Kasumi-1 (cell line): ENCODE data around the gene NPY4R2.
"Not testable (repeated sequence)": the region's sequence is repeated elsewhere in the genome, so short reads cannot be mapped to it uniquely, and the experiment has no call there.

Experiments used
- DNase-seq, 2 experiments: peaks; one replicate each; lab custom pipeline; 2025; lab: John Stamatoyannopoulos, UW

The NPY4R2 gene, protein sequence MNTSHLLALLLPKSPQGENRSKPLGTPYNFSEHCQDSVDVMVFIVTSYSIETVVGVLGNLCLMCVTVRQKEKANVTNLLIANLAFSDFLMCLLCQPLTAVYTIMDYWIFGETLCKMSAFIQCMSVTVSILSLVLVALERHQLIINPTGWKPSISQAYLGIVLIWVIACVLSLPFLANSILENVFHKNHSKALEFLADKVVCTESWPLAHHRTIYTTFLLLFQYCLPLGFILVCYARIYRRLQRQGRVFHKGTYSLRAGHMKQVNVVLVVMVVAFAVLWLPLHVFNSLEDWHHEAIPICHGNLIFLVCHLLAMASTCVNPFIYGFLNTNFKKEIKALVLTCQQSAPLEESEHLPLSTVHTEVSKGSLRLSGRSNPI

DNA sequence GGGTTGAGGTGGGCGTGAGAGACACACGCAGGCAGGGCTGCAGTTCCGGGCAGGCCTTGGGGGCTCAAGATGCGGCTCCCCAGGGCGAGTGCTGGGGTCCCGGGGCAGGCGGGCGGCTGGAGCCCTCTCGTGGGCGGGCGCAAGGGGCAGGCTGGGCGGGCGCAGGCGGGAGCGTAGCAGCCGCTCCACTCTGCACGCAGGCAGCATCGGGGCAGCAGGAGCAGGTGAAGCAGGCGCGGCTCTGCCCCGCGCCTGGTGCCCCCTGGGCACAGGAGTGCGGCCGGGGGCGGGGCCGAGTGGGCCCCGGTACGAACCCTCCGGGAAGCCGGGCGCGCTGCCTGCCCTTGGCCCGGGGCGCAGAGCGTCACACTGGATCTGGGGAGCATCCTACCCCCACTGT, at the start of gene NPY4R2:
TSS of gene NPY4R2 (plus strand) at position 188 of the 400 bp plus-strand sequence. CDS start 3,326 bp downstream, outside the sequence.
- DNase-seq = not testable (repeated sequence)

DNA sequence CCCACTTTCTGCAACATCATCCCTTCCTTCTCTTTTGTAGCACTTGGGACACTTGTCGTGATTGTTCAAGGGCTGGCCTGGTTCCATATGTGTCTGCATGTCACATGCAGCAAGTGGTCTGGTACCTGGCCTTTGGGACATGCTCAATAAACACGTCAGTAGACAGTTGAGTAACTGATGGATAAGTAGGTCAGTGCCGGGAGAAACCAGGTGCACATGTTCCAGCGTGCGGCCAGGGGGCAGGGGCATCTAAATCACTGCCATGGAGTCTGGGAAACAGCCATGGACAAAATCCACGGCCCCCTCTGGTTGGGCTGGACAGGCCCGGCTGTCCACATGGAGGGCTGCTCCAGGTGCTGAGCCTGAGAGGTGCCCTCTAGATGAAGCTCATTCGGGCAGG, 47.6 kb upstream of the NPY4R2 start:
- not testable (repeated sequence) for DNase-seq

DNA sequence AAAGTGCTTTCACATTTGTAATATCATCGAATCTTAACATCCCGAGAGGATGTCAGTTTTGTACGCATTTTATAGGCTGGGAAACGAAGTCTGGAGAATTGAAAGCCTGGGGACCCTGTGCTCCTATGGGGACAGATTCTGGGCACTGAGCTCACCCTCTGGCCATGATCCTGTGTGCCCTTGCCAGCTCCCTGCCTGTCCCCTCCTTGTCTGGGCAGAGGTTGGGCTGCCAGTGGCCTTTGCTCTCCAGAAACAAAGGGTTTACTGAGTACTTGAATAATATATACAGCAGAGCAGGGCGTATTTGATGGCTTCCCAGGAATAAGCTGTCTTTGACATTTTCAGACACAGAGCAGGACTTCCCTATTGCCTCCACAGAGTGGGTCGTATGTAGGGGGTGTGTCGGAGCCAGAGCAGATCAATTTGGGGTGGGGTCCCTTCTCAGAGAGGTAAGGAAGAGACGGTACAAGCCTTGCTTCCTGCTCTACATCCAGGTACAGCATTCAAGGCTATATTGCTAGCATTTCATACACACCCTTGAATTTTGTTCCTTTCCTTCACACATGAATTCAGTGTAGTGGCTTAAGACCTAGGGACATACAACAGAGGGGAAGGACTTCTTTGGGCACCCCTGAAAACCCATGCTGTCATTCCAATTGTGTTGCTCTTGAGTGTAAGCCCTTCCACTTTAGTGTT, 46.8 kb upstream of the NPY4R2 start:
- not testable (repeated sequence) for DNase-seq

DNA sequence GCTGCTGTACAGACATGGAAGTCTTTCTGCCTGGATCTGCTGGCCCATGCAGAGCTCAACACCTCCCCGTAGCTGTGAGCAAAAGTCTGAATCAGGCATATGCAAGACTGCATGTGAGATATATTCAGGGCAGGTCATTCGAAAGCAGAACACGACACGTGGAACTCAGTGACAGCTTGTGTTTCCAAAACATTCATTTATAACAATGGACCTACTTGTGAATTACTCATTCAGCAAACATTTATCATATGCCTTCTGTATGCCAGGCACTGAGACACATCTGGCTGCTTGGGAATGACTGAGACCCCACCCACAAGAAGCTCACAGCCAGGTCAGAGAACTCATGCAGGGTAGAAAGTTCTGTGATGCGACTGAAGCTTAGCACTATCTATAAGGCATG, 46.2 kb upstream of the NPY4R2 start:
- DNase-seq = not testable (repeated sequence)

DNA sequence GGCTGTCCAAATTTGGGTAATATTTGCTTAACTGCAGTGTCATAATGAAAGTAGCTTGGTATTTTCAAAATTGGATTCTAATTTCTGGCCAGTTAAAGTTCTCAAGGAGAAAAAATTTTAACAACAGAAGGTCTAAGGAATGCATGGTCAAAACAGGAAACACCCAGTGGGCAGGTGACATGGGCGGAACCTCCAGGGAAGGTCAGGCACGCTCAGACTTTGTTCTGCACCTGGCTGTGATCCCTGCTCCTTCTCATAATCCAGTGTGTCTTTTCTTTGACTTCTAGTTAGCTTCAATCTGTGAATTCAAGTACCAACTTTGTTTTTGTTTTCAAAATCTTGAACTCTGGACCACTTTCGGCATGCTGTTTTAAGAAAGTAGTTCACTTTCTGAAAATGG, 34.2 kb upstream of the NPY4R2 start:
- not testable (repeated sequence) for DNase-seq

DNA sequence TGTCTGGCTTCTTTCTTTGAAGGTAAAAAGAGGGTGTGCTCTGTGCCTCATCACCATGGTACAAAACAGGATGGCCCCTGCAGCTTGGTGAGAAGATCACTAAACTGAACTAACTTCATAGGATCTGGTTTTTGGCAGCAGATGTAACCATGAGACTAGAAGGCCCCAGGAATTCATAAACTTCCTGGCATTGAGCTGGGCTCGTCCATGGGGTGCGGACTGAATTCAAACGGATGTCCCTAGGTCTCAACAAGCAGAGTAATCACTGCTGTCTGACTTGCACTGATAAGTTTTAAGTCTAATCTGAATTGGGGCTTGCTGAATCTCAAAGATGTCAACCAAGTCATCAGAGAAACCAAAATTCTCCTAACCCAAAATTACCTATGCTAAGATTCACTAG, 33.5 kb upstream of the NPY4R2 start:
- not testable (repeated sequence) for DNase-seq

DNA sequence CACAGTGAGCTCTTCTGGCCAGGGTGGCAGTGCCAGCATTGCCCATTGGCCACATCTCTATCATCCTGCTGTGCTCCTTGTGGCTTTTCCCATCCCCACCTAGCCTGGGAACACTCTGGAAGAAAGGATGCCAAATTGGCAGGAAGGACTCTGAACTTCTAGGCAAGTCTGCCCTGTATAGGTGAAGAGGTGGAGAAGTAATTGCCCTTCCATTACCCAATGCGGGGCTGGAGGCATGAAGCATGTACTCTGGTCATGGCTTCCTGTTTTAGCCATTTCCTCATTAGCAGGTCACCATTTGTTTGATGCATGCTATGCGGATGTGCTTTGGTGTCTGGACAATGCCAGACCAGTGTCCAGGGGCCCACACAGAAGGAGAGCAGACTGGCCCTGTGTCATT, 32.1 kb upstream of the NPY4R2 start:
- not testable (repeated sequence) for DNase-seq

DNA sequence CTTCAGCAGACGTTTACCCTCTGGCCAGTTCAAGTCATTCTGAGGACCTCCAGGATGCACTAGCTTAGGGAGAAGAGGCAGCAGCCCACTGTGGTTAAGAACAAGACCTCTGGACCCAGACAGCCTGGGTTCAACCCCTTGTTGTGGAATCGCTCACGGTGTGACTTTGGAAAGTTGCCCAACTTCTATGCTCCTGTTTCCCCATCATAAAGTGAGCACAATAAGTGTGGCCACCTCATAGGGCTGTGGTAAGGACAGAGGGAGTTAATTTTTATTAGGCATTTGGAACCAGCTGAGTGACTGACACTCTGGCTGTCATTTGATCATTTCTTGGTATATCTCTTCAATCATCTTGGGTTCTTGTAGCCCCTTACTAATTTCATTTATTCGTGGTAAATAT, 31.6 kb upstream of the NPY4R2 start:
- DNase-seq = not testable (repeated sequence)

DNA sequence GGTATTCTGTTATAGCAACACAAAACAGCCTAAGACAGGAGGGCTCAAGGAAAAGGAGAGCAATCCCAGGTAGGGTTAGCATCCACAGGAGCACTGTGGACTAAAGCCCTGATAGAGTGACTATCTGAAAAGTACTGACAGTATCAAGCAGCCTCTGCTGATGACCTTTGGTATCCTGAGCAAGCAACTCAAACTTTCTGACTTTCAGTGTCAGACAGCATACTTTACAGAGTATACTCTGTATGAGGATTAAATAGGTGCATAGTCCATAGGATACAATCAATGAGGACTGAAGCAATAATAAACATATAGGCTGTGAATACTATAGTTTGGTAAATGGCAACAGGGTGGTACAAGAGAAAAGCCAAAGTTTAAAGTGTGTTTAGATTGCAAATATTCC, 27.7 kb upstream of the NPY4R2 start:
- not testable (repeated sequence) for DNase-seq

DNA sequence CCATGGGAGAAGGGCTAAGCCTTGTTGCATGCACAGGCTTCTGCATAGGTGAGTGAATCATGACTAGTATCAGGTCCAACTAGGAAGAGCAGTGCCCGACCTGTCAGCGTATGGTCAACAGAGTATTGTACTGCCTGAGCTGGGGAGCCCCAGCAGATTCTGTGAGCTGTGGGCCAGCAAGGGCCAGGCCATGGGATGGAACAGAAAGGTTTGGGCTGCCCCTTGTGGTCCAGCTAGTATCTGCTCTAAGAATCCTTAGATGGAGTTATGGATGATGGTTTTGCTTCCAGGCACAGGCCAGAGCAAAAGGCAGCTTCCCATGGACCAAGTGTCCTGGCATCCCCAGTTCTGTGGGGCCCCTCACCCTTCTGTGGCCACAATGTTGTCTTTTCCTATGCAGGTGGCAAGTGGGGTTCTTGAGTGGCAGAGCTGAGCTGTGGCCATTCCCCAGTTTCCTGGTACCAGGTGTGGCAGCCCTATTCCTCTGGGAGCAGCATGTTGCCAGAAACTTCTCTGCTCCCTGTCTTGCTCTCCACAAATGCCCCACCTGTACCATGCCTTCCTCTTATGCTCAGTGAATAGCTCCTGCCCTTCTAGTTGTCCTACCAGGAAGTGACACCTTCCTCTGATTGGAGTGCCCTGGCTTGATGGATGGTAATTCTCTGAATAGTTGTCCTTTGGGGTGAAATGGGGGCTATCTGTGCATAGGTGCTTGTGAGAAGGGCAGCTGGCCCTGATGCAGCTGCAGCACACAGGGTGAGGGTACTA, 25.8 kb upstream of the NPY4R2 start:
- DNase-seq = not testable (repeated sequence)

DNA sequence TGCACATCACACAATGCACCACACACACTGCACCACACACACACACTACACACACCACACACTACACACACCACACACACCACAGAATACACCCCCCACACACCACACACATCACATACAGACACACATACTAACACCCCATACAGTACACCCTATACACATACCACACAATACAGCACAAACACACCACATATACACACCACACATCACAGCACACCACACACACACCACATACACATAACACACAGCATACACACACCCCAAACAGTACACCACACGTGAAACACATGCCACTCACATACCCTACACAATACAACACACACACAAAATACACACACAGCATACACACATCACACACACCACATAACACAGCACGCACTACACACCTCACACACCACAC, 23.9 kb upstream of the NPY4R2 start:
- not testable (repeated sequence) for DNase-seq

DNA sequence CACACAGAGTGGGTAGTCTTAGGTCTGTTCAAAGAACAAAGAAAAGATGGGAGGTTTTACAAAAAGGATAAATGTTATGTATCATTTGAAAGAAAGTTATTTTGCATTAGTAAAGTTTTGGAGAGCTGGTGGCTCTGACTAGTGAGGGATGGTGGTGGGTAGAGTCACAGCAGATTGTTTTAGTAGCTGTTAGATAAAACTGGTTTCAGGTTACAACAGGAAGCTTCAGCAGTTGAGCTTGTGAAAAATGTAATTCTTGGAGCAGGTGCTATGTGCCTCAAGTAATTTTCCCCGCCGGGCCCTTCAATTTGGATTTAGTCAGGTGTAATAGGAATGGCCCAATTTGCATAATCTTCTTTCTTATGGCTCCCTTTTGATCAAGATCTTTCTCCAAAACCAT, 20.6 kb upstream of the NPY4R2 start:
- not testable (repeated sequence) for DNase-seq

DNA sequence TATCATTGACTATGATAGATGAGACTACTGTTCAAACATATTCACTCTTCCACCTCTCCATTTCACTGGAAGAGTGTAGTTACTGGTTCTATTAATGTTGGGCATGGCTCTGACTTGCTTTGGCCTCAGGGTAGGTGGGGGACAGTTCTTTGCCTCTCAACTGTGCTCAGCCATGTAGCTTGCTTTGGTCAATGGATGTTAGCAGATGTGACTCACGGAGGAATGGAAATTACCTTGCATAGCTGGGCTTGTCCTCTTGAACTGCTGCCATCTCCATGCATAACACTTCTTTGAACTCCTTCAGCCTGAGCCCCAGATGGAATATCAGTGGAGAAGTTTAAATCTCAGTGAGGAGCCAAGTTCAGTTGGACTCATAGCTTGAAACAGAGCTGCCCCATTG, 9.1 kb upstream of the NPY4R2 start:
- DNase-seq = not testable (repeated sequence)

DNA sequence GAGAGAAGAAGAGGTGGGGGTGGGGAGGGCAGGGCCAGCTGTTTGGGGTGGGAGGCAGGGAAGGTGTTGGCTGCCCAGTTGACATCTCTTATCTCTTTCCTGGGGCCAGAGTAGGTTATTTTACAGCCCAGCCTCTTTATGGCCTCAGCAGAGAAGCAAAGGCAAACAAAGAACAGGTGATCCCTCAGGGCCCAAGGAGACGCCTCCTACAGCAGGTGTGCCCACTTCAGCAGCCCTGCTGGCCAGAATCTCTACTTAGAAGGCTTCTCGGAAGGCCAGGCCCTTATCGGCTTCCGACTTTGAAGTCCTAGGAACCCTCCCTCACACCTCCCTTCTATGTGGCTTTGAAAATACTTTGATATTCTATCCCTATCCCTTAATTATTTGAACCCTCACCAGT, 8.0 kb upstream of the NPY4R2 start:
- DNase-seq = not testable (repeated sequence)

DNA sequence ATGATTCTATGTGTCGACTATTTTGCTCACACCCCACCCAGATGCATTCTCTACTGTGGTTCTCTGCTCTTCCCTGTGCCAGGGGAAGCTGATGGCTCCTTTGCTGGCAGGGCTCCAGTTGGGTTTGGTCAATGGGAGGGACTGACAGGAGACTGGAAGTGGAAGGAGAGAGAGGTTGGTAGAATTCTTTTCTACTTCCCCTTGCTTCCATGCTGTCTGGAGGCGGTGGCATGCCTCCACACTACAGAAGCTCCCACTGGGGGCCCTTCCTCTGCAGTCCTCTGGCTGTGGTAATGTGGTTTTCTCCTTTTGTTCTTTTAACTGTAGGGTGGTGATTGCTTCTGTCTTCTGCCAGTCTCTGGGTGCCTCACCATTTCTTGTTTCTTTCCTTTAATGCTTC, 4.4 kb upstream of the NPY4R2 start:
- DNase-seq = not testable (repeated sequence)

DNA sequence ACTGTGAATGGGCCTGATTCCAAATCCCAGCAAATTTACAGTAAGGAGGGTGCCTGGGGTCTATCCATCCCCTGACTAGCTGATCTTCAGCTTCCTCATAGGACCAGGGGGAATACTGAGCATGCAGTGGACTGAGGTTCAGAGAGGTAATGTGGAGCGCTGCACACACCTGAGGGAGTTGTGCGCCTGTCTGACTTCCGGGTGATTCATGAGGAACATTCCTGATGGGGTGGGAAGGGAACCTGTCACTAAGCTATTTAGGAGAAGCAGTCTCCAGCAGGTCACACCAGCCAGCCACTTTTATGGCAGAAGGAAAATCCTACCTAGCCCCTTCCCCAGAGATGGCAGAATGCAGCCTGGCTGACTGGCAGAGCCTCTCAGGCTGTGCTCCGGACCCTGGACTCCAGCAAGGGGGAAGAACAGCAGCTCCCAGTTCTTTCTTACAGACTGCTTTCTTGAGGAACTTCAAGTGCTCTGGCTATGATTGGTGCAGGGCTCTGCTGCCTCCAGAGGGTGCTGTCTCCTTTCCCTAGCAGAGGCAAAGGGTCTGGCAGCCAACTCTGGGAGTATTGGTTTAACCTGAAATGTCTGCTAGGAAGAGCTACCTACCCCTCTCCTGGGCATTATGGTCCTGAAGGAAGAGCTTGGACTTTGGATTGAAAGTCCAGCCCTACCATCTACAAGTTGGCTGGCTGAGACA, 2.5 kb upstream of the NPY4R2 start:
- not testable (repeated sequence) for DNase-seq

DNA sequence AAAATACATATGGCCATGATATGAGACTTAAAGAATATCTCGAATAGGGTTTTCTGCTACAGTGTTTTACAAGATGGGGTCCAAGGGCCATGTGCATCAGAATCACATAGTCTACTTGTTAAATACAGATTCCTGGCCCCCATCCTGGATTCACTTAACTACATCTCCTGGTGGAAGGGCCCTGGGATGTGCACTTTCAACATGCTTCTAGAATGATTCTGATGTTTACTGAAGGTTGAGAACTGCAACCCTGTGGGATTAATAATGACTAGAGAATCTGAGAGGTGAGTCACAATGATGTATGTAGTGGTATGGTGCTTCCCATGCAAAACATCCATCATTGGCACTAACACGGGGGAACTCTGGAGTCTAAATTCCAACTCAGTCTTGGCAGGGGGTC, 2.1 kb downstream of the NPY4R2 start:
- DNase-seq = not testable (repeated sequence)

DNA sequence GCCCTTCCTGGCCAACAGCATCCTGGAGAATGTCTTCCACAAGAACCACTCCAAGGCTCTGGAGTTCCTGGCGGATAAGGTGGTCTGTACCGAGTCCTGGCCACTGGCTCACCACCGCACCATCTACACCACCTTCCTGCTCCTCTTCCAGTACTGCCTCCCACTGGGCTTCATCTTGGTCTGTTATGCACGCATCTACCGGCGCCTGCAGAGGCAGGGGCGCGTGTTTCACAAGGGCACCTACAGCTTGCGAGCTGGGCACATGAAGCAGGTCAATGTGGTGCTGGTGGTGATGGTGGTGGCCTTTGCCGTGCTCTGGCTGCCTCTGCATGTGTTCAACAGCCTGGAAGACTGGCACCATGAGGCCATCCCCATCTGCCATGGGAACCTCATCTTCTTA, 4.0 kb downstream of the NPY4R2 start:
- DNase-seq = not testable (repeated sequence)

DNA sequence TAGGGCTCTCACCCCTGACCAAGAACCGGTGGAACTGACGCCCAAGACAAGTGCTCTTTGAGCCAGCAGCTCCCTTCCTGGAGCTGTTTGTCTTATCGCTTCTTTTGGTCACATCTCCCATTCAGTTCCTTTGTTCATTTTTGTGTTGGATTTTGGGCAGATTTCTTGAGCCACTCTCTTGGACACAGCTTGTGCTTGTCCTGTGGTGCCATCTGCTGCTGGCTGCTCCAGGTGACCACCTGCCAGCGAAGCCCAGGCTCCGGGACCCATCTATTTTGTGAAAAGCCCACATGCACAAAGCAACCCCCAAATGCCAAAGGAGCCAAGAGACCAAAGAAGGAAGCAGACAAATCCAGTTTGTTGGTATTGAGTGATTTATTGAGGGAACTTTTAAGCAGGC, 6.2 kb downstream of the NPY4R2 start:
- DNase-seq = not testable (repeated sequence)

DNA sequence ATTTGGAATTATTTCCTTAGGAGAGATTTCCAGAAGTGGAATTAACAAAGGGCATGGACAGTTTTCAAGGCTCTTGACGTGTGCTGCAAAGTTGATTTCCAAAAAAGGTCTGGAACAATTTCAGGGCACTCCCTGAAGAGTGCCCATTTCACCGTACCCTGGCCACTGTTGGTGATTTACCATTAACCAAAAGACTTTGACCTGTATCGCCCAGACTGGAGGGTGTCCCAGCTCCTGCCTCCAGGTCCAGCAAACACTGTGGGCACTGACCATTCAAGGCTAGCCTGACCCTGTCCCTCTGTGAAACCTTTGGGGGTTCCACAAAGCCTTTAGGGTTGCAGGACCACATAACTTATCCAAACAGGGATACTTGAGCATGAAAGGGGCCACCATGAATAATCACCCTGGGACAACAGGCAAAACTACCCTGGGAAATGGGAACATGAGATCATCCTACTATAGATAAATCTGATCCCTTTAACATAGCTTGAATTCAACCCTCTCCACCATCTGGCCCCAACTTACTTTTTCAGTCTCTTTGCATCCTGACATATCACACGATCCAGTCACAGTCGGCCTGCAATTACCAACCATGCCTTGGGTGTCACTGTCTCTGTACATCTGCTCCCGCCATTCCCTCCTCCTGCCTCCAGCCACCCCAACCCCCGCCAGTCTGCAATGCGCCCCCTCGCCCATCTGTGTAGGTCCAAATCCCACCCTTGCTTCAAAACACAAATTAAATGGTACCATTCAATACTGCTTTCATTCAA, 8.9 kb downstream of the NPY4R2 start:
- DNase-seq = not testable (repeated sequence)

DNA sequence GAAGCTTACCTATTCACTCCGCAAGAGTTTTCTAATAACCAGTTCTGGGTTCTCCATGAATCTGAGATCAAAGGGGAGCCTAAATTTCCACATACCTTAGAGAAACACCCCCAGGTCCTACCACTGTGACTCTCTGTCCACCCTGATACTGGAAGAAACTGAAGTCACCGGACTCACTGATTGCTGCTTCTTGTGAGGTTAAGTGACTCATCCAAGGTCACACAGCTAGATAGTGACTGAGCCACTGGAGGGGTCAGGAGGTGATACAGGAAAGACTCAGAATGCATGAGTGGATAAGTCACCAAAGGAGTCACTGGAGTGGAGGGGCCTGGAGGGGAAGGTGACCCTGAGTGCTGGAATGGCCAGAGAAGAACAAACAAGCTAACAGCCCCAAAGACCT, 9.8 kb downstream of the NPY4R2 start:
- DNase-seq = not testable (repeated sequence)
